HCT116 (cell line): ENCODE measurements around the gene TOR2A.

Experiments
- CTCF ChIP-seq, 3 experiments: fragments of 200-600 bp in 1 of 3; sonication (generic) in 1 of 3; IDR thresholded peaks in 2 of 3; conservative IDR thresholded peaks in 1 of 3; 2 replicates each; pipeline ENCODE4 v1.5.1; 2012 to 2017; ENCODE audit warnings: low read depth in 2 of 3, low read length in 2 of 3, antibody characterized with exemption in 1 of 3, borderline replicate concordance in 1 of 3, control low read depth in 1 of 3, mild to moderate bottlenecking in 1 of 3, mixed read lengths in 1 of 3, mixed run types in 1 of 3, moderate library complexity in 1 of 3; ENCODE audit not compliant: insufficient read depth in 1 of 3
- EGR1 ChIP-seq: IDR thresholded peaks from 2 replicates; pipeline ENCODE4 v1.6.1; 2012; ENCODE audit warnings: low read depth
- EZH2 ChIP-seq: fragments of 200-600 bp; sonication (generic); IDR thresholded peaks from 2 replicates; pipeline ENCODE4 v1.6.1; 2017; ENCODE audit warnings: antibody characterized with exemption, mixed run types
- EZH2phosphoT487 ChIP-seq: fragments of 200-600 bp; IDR thresholded peaks from 2 replicates; pipeline ENCODE4 v1.6.1; 2018; ENCODE audit warnings: antibody characterized with exemption, borderline replicate concordance
- MAX ChIP-seq: IDR thresholded peaks from 2 replicates; pipeline ENCODE4 v1.6.1; 2012
- POLR2A ChIP-seq: IDR thresholded peaks from 2 replicates; pipeline ENCODE4 v1.7.0; 2011; ENCODE audit warnings: borderline replicate concordance; ENCODE audit not compliant: insufficient read depth, insufficient read length; ENCODE audit errors: extremely low read depth
- POLR2AphosphoS5 ChIP-seq: IDR thresholded peaks from 2 replicates; pipeline ENCODE4 v1.6.1; 2011; ENCODE audit warnings: mild to moderate bottlenecking, low read depth, low read length, moderate library complexity
- SP1 ChIP-seq: IDR thresholded peaks from 2 replicates; pipeline ENCODE4 v1.6.1; 2012; ENCODE audit warnings: low read depth
- YY1 ChIP-seq: IDR thresholded peaks from 2 replicates; pipeline ENCODE4 v1.6.1; 2011; ENCODE audit warnings: low read length, low read depth, moderate library complexity, mild to moderate bottlenecking; ENCODE audit not compliant: insufficient replicate concordance; ENCODE audit errors: extremely low read depth
- ZBTB33 ChIP-seq: IDR thresholded peaks from 2 replicates; pipeline ENCODE4 v1.6.1; 2011; ENCODE audit warnings: mild to moderate bottlenecking, low read length, moderate library complexity; ENCODE audit not compliant: insufficient replicate concordance; ENCODE audit errors: extremely low read depth

- TF ChIP-seq CTCF (IDR thresholded peaks at IDR 0.05 in 2 of 3, conservative IDR thresholded peaks at IDR 0.05 in 1 of 3; ENCODE audit: borderline replicate concordance in 1 of 3, insufficient read depth in 1 of 3, low read depth in 2 of 3, low read length in 2 of 3), result no peak
- TF ChIP-seq ZBTB33, result no peak
- no peak for TF ChIP-seq EZH2phosphoT487
- TF ChIP-seq POLR2AphosphoS5, result no peak
- no peak for TF ChIP-seq MAX
- TF ChIP-seq SP1, result no peak
- no peak for TF ChIP-seq EGR1
- no peak for TF ChIP-seq EZH2
- no peak for TF ChIP-seq YY1
- TF ChIP-seq POLR2A, result no peak
Measured at GRCh38 chr9:127761491-127761956, 26.4 kb upstream of the TOR2A start.
